Gastrocnemius medialis (tissue), 4 donors: ENCODE results near the gene LYPD6B. TPM values are rescaled to one million over a fixed set of nuclear protein-coding genes. Genes with fewer than 3 reads are reported as not detected.

Source experiments
- ATAC-seq, 2 donors: fragments of 150-250 bp; one replicate each; pipeline ENCODE4 v1.9.1; 2016
- DNase-seq, 2 donors: peaks; one replicate each; pipeline ENCODE4 v3.0.0-alpha.2; 2019
- H3K27ac ChIP-seq, 4 donors: fragments of 200-600 bp; sonication (generic); 1 replicate in 1 of 4; 2 replicates in 3 of 4; pipeline ENCODE4 v1.5.1; 2016 to 2018; ENCODE audit warnings: mild to moderate bottlenecking in 2 of 4, moderate library complexity in 1 of 4
- H3K27me3 ChIP-seq, 3 donors: fragments of 200-600 bp; sonication (generic) in 2 of 3; 1 replicate in 1 of 3; 2 replicates in 2 of 3; pipeline versions ENCODE4 v1.5.1 to v1.6.0; 2016 to 2019; ENCODE audit warnings: mild to moderate bottlenecking in 1 of 3, moderate library complexity in 1 of 3
- H3K36me3 ChIP-seq, 2 donors: fragments of 200-600 bp; sonication (generic) in 1 of 2; one replicate each; pipeline ENCODE4 v1.5.1; 2017 to 2018
- H3K4me1 ChIP-seq, 2 donors: fragments of 200-600 bp; sonication (generic) in 1 of 2; one replicate each; pipeline ENCODE4 v1.5.1; 2016 to 2017; ENCODE audit warnings: mild to moderate bottlenecking in 2 of 2
- H3K4me3 ChIP-seq, 4 donors: fragments of 200-600 bp; sonication (generic) in 3 of 4; 1 replicate in 1 of 4; 2 replicates in 3 of 4; pipeline ENCODE4 v1.5.1; 2016 to 2019; ENCODE audit warnings: mild to moderate bottlenecking in 2 of 4
- H3K9me3 ChIP-seq, 3 donors: fragments of 200-600 bp; sonication (generic) in 2 of 3; 1 replicate in 1 of 3; 2 replicates in 2 of 3; pipeline ENCODE4 v1.5.1; 2016 to 2019
- CTCF ChIP-seq, 5 experiments: fragments of 450-650 bp in 3 of 5; fragments of 200-600 bp in 2 of 5; sonication (generic) in 2 of 5; IDR thresholded peaks in 4 of 5; conservative IDR thresholded peaks in 1 of 5; 1 replicate in 4 of 5; 2 replicates in 1 of 5; pipeline ENCODE4 v1.5.1; 2016 to 2019; ENCODE audit warnings: antibody characterized with exemption in 5 of 5, mild to moderate bottlenecking in 3 of 5, moderate library complexity in 3 of 5
- POLR2A ChIP-seq, 2 donors: fragments of 450-650 bp; IDR thresholded peaks; one replicate each; pipeline ENCODE4 v1.6.1; 2017; ENCODE audit warnings: antibody characterized with exemption in 2 of 2, mild to moderate bottlenecking in 2 of 2, moderate library complexity in 2 of 2
- in situ Hi-C, 4 donors: fragments of 200-750 bp; cut with MboI; loops; one replicate each; pipeline versions ENCODE4 v1.15.0 to v1.8.0; 2017; ENCODE audit warnings: low sequenced_read_pairs in 4 of 4
- intact Hi-C: fragments of 100-400 bp; cut with DNase I; formaldehyde crosslinking; loops from one replicate; pipeline ENCODE4 v1.15.1; 2023; ENCODE audit warnings: low total_unique reads
- total RNA-seq, 4 donors: library from RNA; depleted of rRNA; stranded (reverse); fragments of >200 nt; gene quantifications; one replicate each; pipeline versions ENCODE4 v1.1.0 to v1.2.3, GENCODE V29; 2016

LYPD6B gene
- total RNA-seq, 4 donors from 2014 or later: not detected

- intact Hi-C loops: no loop called here
- no peak for TF ChIP-seq POLR2A (IDR thresholded peaks at IDR 0.05)
- no peak for TF ChIP-seq CTCF (IDR thresholded peaks at IDR 0.05 in 4 of 5, conservative IDR thresholded peaks at IDR 0.05 in 1 of 5)
- no peaks in the 10 kb centered on the region for H3K4me1 ChIP-seq
- no peak for DNase-seq
- in situ Hi-C loops: no loop called here
- H3K36me3 ChIP-seq: no peaks in the 10 kb centered on the region
- no peaks in the 10 kb centered on the region for H3K9me3 ChIP-seq
- no peak for ATAC-seq
- no peak overlapping the region for H3K4me3 ChIP-seq
- H3K27ac ChIP-seq: no peak overlapping the region
- no peaks in the 10 kb centered on the region for H3K27me3 ChIP-seq
Measured at GRCh38 chr2:149084924-149085795, 46.7 kb downstream of the LYPD6B start.

GRCh38 chr2:149087751-149088150 is 49.3 kb downstream of the LYPD6B start:
- Histone ChIP-seq H3K4me3 (no peak overlapping the region), H3K4me1 (no peaks in the 10 kb centered on the region), H3K9me3 (no peaks in the 10 kb centered on the region), H3K27me3 (no peaks in the 10 kb centered on the region), H3K27ac (no peak overlapping the region), H3K36me3 (no peaks in the 10 kb centered on the region)
- TF ChIP-seq POLR2A (IDR thresholded peaks at IDR 0.05) (no peak), CTCF (IDR thresholded peaks at IDR 0.05 in 4 of 5, conservative IDR thresholded peaks at IDR 0.05 in 1 of 5) (no peak)
- in situ Hi-C loops: no loop called here
- no peak for ATAC-seq
- DNase-seq: no peak
- intact Hi-C loops: no loop called here

GRCh38 chr2:149089068-149089467 is 50.6 kb downstream of the LYPD6B start:
- no peak for DNase-seq
- no peaks in the 10 kb centered on the region for H3K9me3 ChIP-seq
- H3K27me3 ChIP-seq: no peaks in the 10 kb centered on the region
- in situ Hi-C loops: no loop called here
- no peaks in the 10 kb centered on the region for H3K36me3 ChIP-seq
- intact Hi-C loops: no loop called here
- H3K4me3 ChIP-seq: no peak overlapping the region
- ATAC-seq: no peak
- no peak for TF ChIP-seq CTCF (IDR thresholded peaks at IDR 0.05 in 4 of 5, conservative IDR thresholded peaks at IDR 0.05 in 1 of 5)
- TF ChIP-seq POLR2A (IDR thresholded peaks at IDR 0.05): no peak
- H3K4me1 ChIP-seq: no peaks in the 10 kb centered on the region
- no peak overlapping the region for H3K27ac ChIP-seq

- H3K9me3 ChIP-seq: no peaks in the 10 kb centered on the region
- in situ Hi-C loops (no loop called here), intact Hi-C loops (no loop called here)
- ATAC-seq (no peak), DNase-seq (no peak)
- no peak overlapping the region for H3K4me3 ChIP-seq
- H3K27me3 ChIP-seq: no peaks in the 10 kb centered on the region
- H3K27ac ChIP-seq: no peak overlapping the region
- TF ChIP-seq POLR2A (IDR thresholded peaks at IDR 0.05) (no peak), CTCF (IDR thresholded peaks at IDR 0.05 in 4 of 5, conservative IDR thresholded peaks at IDR 0.05 in 1 of 5) (no peak)
- H3K4me1 ChIP-seq: no peaks in the 10 kb centered on the region
- no peaks in the 10 kb centered on the region for H3K36me3 ChIP-seq
Measured at GRCh38 chr2:149090706-149091105, 52.2 kb downstream of the LYPD6B start.
